CD4-positive, alpha-beta T cell treated with Interferon gamma for 1 hour (primary cell): Measurements from ENCODE around the gene SAMD14.
A peak's percentile ranks its signal among the peaks of the same experiment; 100 is the strongest.

Experiments used
- DNase-seq: peaks from one replicate; pipeline ENCODE4 v3.0.0-alpha.2; 2020

SAMD14 gene

GRCh38 chr17:50094243-50094752 is 35.7 kb downstream of the SAMD14 start:
- DNase-seq = peak; percentile 79

GRCh38 chr17:50093807-50094206 is 36.2 kb downstream of the SAMD14 start:
- DNase-seq = no peak

- no peak for DNase-seq
These were observed 36.7 kb downstream of the SAMD14 start for GRCh38 chr17:50093246-50093645.

- DNase-seq = no peak
These were observed 38.1 kb downstream of the SAMD14 start for GRCh38 chr17:50091918-50092285.

- no peak for DNase-seq
These were observed 38.7 kb downstream of the SAMD14 start for GRCh38 chr17:50090971-50091917.

GRCh38 chr17:50090071-50090470 is 39.9 kb downstream of the SAMD14 start:
- no peak for DNase-seq

GRCh38 chr17:50088952-50089825 is 40.8 kb downstream of the SAMD14 start:
- DNase-seq = no peak

GRCh38 chr17:50087912-50088405 is 42.0 kb downstream of the SAMD14 start:
- DNase-seq = no peak

GRCh38 chr17:50087246-50087911 is 42.6 kb downstream of the SAMD14 start:
- DNase-seq = peak; percentile 65

- DNase-seq = no peak
These were observed 48.2 kb downstream of the SAMD14 start for GRCh38 chr17:50081757-50082156.

- DNase-seq = no peak
These were observed 49.1 kb downstream of the SAMD14 start for GRCh38 chr17:50080827-50081226.

GRCh38 chr17:50080096-50080480 is 49.9 kb downstream of the SAMD14 start:
- no peak for DNase-seq

- DNase-seq = no peak
These were observed 50.4 kb downstream of the SAMD14 start for GRCh38 chr17:50079334-50080095.

- no peak for DNase-seq
These were observed 51.5 kb downstream of the SAMD14 start for GRCh38 chr17:50078430-50078829.

- no peak for DNase-seq
These were observed 53.2 kb downstream of the SAMD14 start for GRCh38 chr17:50076591-50077235.

GRCh38 chr17:50076221-50076590 is 53.8 kb downstream of the SAMD14 start:
- no peak for DNase-seq

- DNase-seq = no peak
These were observed 54.4 kb downstream of the SAMD14 start for GRCh38 chr17:50075446-50076032.

GRCh38 chr17:50074227-50074626 is 55.7 kb downstream of the SAMD14 start:
- no peak for DNase-seq

GRCh38 chr17:50072925-50073324 is 57.0 kb downstream of the SAMD14 start:
- DNase-seq = no peak

- no peak for DNase-seq
These were observed 57.8 kb downstream of the SAMD14 start for GRCh38 chr17:50072130-50072529.

- no peak for DNase-seq
These were observed 58.3 kb downstream of the SAMD14 start for GRCh38 chr17:50071692-50072091.
